ENCODE results near the gene PRR5L. TPM values are rescaled to one million over a fixed set of nuclear protein-coding genes. Genes with fewer than 3 reads are reported as not detected.

Gene PRR5L
- total RNA-seq, 1 experiment from 2014 or later: 23.9 TPM

DNA sequence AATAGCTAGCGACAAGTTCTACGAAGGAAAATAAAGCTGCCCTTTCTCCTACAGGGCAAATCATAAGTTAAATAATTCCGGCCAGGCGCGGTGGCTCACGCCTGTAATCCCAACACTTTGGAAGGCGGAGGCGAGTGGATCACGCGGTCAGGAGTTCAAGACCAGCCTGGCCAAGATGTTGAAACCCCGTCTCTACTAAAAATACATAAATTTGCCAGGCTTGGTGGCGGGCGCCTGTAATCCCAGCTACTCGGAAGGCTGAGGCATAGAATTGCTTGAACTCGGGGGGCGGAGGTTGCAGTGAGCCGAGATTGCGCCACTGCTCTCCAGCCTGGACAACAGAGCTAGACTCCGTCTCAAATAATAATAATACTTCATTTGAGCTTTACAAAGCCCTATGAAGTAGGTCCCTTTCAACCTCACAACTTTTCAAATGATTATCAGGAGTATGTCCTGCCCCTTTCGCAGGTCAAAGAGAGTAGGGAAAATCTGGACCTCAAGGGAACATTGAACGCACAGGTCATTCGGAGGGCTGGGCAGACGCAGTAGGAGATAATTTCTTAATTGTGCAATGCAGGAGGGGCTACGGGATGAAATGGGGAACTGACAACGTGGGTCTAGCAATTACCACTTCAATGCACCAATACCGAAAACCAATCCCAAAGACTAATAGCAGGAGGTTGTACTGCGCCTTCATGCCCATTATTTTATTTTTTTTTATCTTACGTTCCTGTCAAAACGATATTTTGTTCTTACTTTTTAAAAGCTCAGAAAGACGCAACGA, 7.5 kb upstream of the PRR5L start:
- ChIA-PET CTCF (interaction anchor here (0.6 to 14.4 kb wide), 14 partner anchors 10 to 799 kb away, joined by 3 to 242 read pairs (median 3); no protein-coding TSS in a partner anchor), POLR2A (interaction anchor here (0.6 to 2.5 kb wide), 11 partner anchors 9 to 803 kb away, joined by 3 to 11 read pairs (median 3); no protein-coding TSS in a partner anchor)
- H3K9me3 Mint-ChIP-seq (ENCODE audit: unreplicated experiment): peaks cover 2% of the 10 kb centered on the region
- no peak for DNase-seq (ENCODE audit: unreplicated experiment)
- peaks cover 4% of the 10 kb centered on the region for H3K36me3 Mint-ChIP-seq (ENCODE audit: insufficient read depth, unreplicated experiment)
- TSS peak; percentile 72 for BruUV-seq (replicated peaks)
- H3K27me3 Mint-ChIP-seq (ENCODE audit: insufficient read depth, unreplicated experiment): no peaks in the 10 kb centered on the region
- H3K4me1 Mint-ChIP-seq (ENCODE audit: insufficient read depth, unreplicated experiment): peaks cover 28% of the 10 kb centered on the region
- peak overlapping the region; percentile 84 for H3K4me3 Mint-ChIP-seq (ENCODE audit: unreplicated experiment)
- TF ChIP-seq, protein P1, sequence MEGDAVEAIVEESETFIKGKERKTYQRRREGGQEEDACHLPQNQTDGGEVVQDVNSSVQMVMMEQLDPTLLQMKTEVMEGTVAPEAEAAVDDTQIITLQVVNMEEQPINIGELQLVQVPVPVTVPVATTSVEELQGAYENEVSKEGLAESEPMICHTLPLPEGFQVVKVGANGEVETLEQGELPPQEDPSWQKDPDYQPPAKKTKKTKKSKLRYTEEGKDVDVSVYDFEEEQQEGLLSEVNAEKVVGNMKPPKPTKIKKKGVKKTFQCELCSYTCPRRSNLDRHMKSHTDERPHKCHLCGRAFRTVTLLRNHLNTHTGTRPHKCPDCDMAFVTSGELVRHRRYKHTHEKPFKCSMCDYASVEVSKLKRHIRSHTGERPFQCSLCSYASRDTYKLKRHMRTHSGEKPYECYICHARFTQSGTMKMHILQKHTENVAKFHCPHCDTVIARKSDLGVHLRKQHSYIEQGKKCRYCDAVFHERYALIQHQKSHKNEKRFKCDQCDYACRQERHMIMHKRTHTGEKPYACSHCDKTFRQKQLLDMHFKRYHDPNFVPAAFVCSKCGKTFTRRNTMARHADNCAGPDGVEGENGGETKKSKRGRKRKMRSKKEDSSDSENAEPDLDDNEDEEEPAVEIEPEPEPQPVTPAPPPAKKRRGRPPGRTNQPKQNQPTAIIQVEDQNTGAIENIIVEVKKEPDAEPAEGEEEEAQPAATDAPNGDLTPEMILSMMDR (IDR thresholded peaks at IDR 0.05; ENCODE audit: unreplicated experiment): no peak
- intact Hi-C loops (cut with micrococcal nuclease): no loop called here
- H3K27ac Mint-ChIP-seq (ENCODE audit: low read depth, unreplicated experiment): peak overlapping the region; percentile 91

DNA sequence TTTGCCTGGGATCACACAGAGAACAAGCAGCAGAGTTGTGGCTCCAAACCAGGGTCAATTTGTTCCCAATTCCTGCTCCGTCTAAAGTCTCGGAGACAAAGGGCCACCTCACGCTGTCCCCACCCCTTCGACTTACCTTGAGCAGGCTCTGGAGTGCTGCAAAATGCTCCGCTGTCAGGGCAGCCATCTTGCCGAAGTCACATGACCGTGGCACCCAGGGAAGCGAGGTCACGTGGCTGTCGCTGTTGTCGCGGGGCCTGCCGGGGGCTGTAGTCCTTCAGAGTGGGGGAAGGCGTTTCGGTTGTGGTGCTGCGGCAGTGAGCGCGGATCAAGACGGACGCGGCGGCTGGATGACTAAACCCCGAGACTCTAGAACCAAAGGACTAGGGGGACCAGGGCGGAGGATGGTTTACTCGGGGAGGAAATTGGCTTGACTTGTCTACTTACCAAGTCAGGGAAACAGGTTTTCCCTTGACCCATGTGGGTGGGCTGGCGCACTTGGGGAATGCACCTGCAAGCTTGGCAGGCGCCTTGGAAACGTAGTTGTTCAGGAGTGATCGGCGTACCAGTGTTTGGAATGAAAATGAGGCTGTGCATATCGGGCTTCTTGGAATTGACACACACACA, 6.7 kb upstream of the PRR5L start, which contains the start of gene COMMD9:
COMMD9 (minus strand) TSS at position 199 of the 627 bp plus-strand sequence; CDS start at position 187, 12 bp downstream.
- DNase-seq (ENCODE audit: unreplicated experiment): peak; percentile 90
- Mint-ChIP-seq H3K27ac (ENCODE audit: low read depth, unreplicated experiment) (peak within 1 kb of the TSS; percentile 91), H3K27me3 (ENCODE audit: insufficient read depth, unreplicated experiment) (no peaks in the 10 kb centered on the region), H3K9me3 (ENCODE audit: unreplicated experiment) (no peaks in the 10 kb centered on the region), H3K36me3 (ENCODE audit: insufficient read depth, unreplicated experiment) (peaks cover 4% of the 10 kb centered on the region), H3K4me3 (ENCODE audit: unreplicated experiment) (peak within 1 kb of the TSS; percentile 84), H3K4me1 (ENCODE audit: insufficient read depth, unreplicated experiment) (peaks cover 28% of the 10 kb centered on the region)
- BruUV-seq (replicated peaks): no TSS peak
- POLR2A ChIA-PET: interaction anchor here (0.6 to 2.5 kb wide), 10 partner anchors 9 to 804 kb away, joined by 3 to 12 read pairs (median 3); no protein-coding TSS in a partner anchor
- TF ChIP-seq, protein P1 (IDR thresholded peaks at IDR 0.05; ENCODE audit: unreplicated experiment): no peak
- intact Hi-C loops (cut with micrococcal nuclease): no loop called here
- CTCF ChIA-PET: interaction anchor here (0.6 to 14.4 kb wide), 13 partner anchors 10 to 800 kb away, joined by 3 to 242 read pairs (median 3); no protein-coding TSS in a partner anchor

DNA sequence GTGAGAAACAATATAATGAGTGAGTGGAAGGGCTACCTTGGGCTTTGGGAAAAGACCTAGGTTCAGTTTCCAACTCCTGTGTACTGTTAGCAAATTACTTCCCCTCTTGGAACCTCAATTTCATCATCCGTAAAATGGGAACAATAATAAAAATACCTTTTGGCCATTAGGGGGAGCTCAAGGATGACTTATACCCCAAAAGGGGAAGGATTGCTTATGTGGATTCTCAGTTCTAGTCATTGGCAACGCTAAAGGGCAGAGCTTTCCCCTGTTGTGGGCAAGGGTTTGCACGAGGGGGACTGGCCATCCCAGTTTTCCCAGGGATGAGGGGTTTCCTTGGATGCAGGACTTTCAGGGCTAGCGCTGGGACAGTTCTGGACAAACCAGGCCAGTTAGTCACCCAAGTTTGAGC, 3.8 kb upstream of the PRR5L start:
- peak; percentile 55 for DNase-seq (ENCODE audit: unreplicated experiment)
- Mint-ChIP-seq H3K36me3 (ENCODE audit: insufficient read depth, unreplicated experiment) (peaks cover 4% of the 10 kb centered on the region), H3K9me3 (ENCODE audit: unreplicated experiment) (no peaks in the 10 kb centered on the region), H3K27ac (ENCODE audit: low read depth, unreplicated experiment) (no peak overlapping the region), H3K27me3 (ENCODE audit: insufficient read depth, unreplicated experiment) (no peaks in the 10 kb centered on the region), H3K4me1 (ENCODE audit: insufficient read depth, unreplicated experiment) (peaks cover 30% of the 10 kb centered on the region), H3K4me3 (ENCODE audit: unreplicated experiment) (no peak overlapping the region)
- TF ChIP-seq, protein P1 (IDR thresholded peaks at IDR 0.05; ENCODE audit: unreplicated experiment): peak; percentile 52
- no TSS peak for BruUV-seq (replicated peaks)
- ChIA-PET CTCF (interaction anchor here (0.6 to 14.4 kb wide), 25 partner anchors 9 to 789 kb away, joined by 3 to 242 read pairs (median 4); no protein-coding TSS in a partner anchor), POLR2A (interaction anchor here (0.8 to 1.9 kb wide), 6 partner anchors 9 to 201 kb away, joined by 3 to 15 read pairs (median 4); no protein-coding TSS in a partner anchor)
- intact Hi-C loops (cut with micrococcal nuclease): loop anchor here (1.0 kb wide), 2 partner anchors 186 to 200 kb away; no protein-coding TSS in a partner anchor

Data from MCF 10A (cell line).